ENCODE results near the gene SCFD2. TPM values are rescaled to one million over a fixed set of nuclear protein-coding genes. Genes with fewer than 3 reads are reported as not detected.

The SCFD2 gene
- total and polyA plus RNA-seq, 7 experiments from 2014 or later: 13.4 to 32.8 (median 20.8) TPM

GRCh38 chr4:52877694-52878093 lies 488.2 kb downstream of the SCFD2 start:
- H3K4me1 ChIP-seq (ENCODE audit: control insufficient read depth in 2 of 2, insufficient read depth in 2 of 2, low read length in 2 of 2): no peaks in the 10 kb centered on the region
- intact Hi-C loops (cut with micrococcal nuclease): no loop called here
- H3K36me3 ChIP-seq (ENCODE audit: control insufficient read depth in 2 of 3, insufficient read depth in 3 of 3, low read length in 3 of 3): peaks cover 0 to 4% (median 0%) of the 10 kb centered on the region in 3 experiments
- DNase-seq: no peak
- ChIA-PET POLR2A (no interaction called here), CTCF (no interaction called here)
- H3K4me1 Mint-ChIP-seq: peaks cover 4 to 32% (median 15%) of the 10 kb centered on the region in 7 donors
- ATAC-seq: no peak
- H3K27ac Mint-ChIP-seq: peak overlapping the region in 2 of 9 donors; percentile 6 to 28
- no peaks in the 10 kb centered on the region for H3K27me3 ChIP-seq (ENCODE audit: control insufficient read depth in 2 of 2, insufficient read depth in 2 of 2, low read length in 2 of 2)
- H3K9me3 Mint-ChIP-seq: peaks cover 0 to 3% (median 0%) of the 10 kb centered on the region in 11 donors
- H3K9me3 ChIP-seq (ENCODE audit: control insufficient read depth in 2 of 3, low read length in 3 of 3): no peaks in the 10 kb centered on the region
- no peak overlapping the region for H3K27ac ChIP-seq (ENCODE audit: low read depth, low read length)
- no peak overlapping the region for H3K4me3 ChIP-seq (ENCODE audit: low read length)
- no peak overlapping the region for H3K4me3 Mint-ChIP-seq
- no peaks in the 10 kb centered on the region for H3K27me3 Mint-ChIP-seq
- H3K36me3 Mint-ChIP-seq: peaks cover 1 to 53% (median 34%) of the 10 kb centered on the region in 5 donors

GRCh38 chr4:52877036-52877435 lies 488.8 kb downstream of the SCFD2 start:
- H3K36me3 Mint-ChIP-seq: peaks cover 1 to 53% (median 33%) of the 10 kb centered on the region in 5 donors
- POLR2A ChIA-PET: interaction anchor here (1.0 kb wide), 1 partner anchor 28 kb away, joined by 3 read pairs; no protein-coding TSS in a partner anchor
- no peak overlapping the region for H3K4me3 ChIP-seq (ENCODE audit: low read length)
- peaks cover 0 to 3% (median 0%) of the 10 kb centered on the region in 11 donors for H3K9me3 Mint-ChIP-seq
- no peaks in the 10 kb centered on the region for H3K27me3 ChIP-seq (ENCODE audit: control insufficient read depth in 2 of 2, insufficient read depth in 2 of 2, low read length in 2 of 2)
- DNase-seq (no peak), ATAC-seq (no peak)
- no peaks in the 10 kb centered on the region for H3K27me3 Mint-ChIP-seq
- peak overlapping the region in 2 of 10 donors; percentile 22 to 29 for H3K4me3 Mint-ChIP-seq
- peaks cover 4 to 32% (median 15%) of the 10 kb centered on the region in 7 donors for H3K4me1 Mint-ChIP-seq
- H3K27ac Mint-ChIP-seq: peak overlapping the region in 3 of 9 donors; percentile 19 to 52 (median 51)
- CTCF ChIA-PET: no interaction called here
- intact Hi-C loops (cut with micrococcal nuclease): no loop called here
- H3K9me3 ChIP-seq (ENCODE audit: control insufficient read depth in 2 of 3, low read length in 3 of 3): no peaks in the 10 kb centered on the region
- no peaks in the 10 kb centered on the region for H3K4me1 ChIP-seq (ENCODE audit: control insufficient read depth in 2 of 2, insufficient read depth in 2 of 2, low read length in 2 of 2)
- no peak overlapping the region for H3K27ac ChIP-seq (ENCODE audit: low read depth, low read length)
- peaks cover 0 to 4% (median 0%) of the 10 kb centered on the region in 3 experiments for H3K36me3 ChIP-seq (ENCODE audit: control insufficient read depth in 2 of 3, insufficient read depth in 3 of 3, low read length in 3 of 3)

GRCh38 chr4:52876069-52876468 lies 489.8 kb downstream of the SCFD2 start:
- DNase-seq (peak in 3 of 9 donors; percentile 10 to 30 (median 23)), ATAC-seq (no peak)
- H3K36me3 ChIP-seq (ENCODE audit: control insufficient read depth in 2 of 3, insufficient read depth in 3 of 3, low read length in 3 of 3): peaks cover 0 to 8% (median 0%) of the 10 kb centered on the region in 3 experiments
- Mint-ChIP-seq H3K36me3 (peaks cover 0 to 51% (median 29%) of the 10 kb centered on the region in 5 donors), H3K4me1 (peaks cover 4 to 29% (median 15%) of the 10 kb centered on the region in 7 donors), H3K4me3 (peak overlapping the region in 4 of 10 donors; percentile 3 to 57 (median 22)), H3K9me3 (peaks cover 0 to 3% (median 0%) of the 10 kb centered on the region in 11 donors), H3K27me3 (no peaks in the 10 kb centered on the region), H3K27ac (peak overlapping the region in 5 of 9 donors; percentile 12 to 72 (median 63))
- no peak overlapping the region for H3K4me3 ChIP-seq (ENCODE audit: low read length)
- intact Hi-C loops (cut with micrococcal nuclease): no loop called here
- H3K27ac ChIP-seq (ENCODE audit: low read depth, low read length): no peak overlapping the region
- H3K27me3 ChIP-seq (ENCODE audit: control insufficient read depth in 2 of 2, insufficient read depth in 2 of 2, low read length in 2 of 2): no peaks in the 10 kb centered on the region
- H3K9me3 ChIP-seq (ENCODE audit: control insufficient read depth in 2 of 3, low read length in 3 of 3): no peaks in the 10 kb centered on the region
- ChIA-PET CTCF (interaction anchor here (0.7 kb wide), 1 partner anchor 19 kb away, joined by 3 read pairs; no protein-coding TSS in a partner anchor), POLR2A (interaction anchor here (1.0 kb wide), 1 partner anchor 27 kb away, joined by 3 read pairs; no protein-coding TSS in a partner anchor)
- no peaks in the 10 kb centered on the region for H3K4me1 ChIP-seq (ENCODE audit: control insufficient read depth in 2 of 2, insufficient read depth in 2 of 2, low read length in 2 of 2)

- Mint-ChIP-seq H3K27me3 (no peaks in the 10 kb centered on the region), H3K27ac (no peak overlapping the region), H3K4me1 (peaks cover 4 to 28% (median 15%) of the 10 kb centered on the region in 7 donors), H3K36me3 (peaks cover 0 to 57% (median 35%) of the 10 kb centered on the region in 5 donors), H3K9me3 (peaks cover 0 to 3% (median 0%) of the 10 kb centered on the region in 11 donors), H3K4me3 (no peak overlapping the region)
- H3K4me3 ChIP-seq (ENCODE audit: low read length): no peak overlapping the region
- intact Hi-C loops (cut with micrococcal nuclease): no loop called here
- POLR2A ChIA-PET: no interaction called here
- no peaks in the 10 kb centered on the region for H3K9me3 ChIP-seq (ENCODE audit: control insufficient read depth in 2 of 3, low read length in 3 of 3)
- H3K27me3 ChIP-seq (ENCODE audit: control insufficient read depth in 2 of 2, insufficient read depth in 2 of 2, low read length in 2 of 2): no peaks in the 10 kb centered on the region
- peaks cover 0 to 8% (median 0%) of the 10 kb centered on the region in 3 experiments for H3K36me3 ChIP-seq (ENCODE audit: control insufficient read depth in 2 of 3, insufficient read depth in 3 of 3, low read length in 3 of 3)
- CTCF ChIA-PET: no interaction called here
- no peaks in the 10 kb centered on the region for H3K4me1 ChIP-seq (ENCODE audit: control insufficient read depth in 2 of 2, insufficient read depth in 2 of 2, low read length in 2 of 2)
- DNase-seq: no peak
- H3K27ac ChIP-seq (ENCODE audit: low read depth, low read length): no peak overlapping the region
- no peak for ATAC-seq
Measured at GRCh38 chr4:52874948-52875347, 490.9 kb downstream of the SCFD2 start.

GRCh38 chr4:52873861-52874343 lies 492.0 kb downstream of the SCFD2 start:
- peaks cover 0 to 8% (median 0%) of the 10 kb centered on the region in 3 experiments for H3K36me3 ChIP-seq (ENCODE audit: control insufficient read depth in 2 of 3, insufficient read depth in 3 of 3, low read length in 3 of 3)
- CTCF ChIA-PET: no interaction called here
- intact Hi-C loops (cut with micrococcal nuclease): no loop called here
- no peaks in the 10 kb centered on the region for H3K9me3 ChIP-seq (ENCODE audit: control insufficient read depth in 2 of 3, low read length in 3 of 3)
- H3K27me3 Mint-ChIP-seq: no peaks in the 10 kb centered on the region
- H3K4me3 ChIP-seq (ENCODE audit: low read length): no peak overlapping the region
- H3K27me3 ChIP-seq (ENCODE audit: control insufficient read depth in 2 of 2, insufficient read depth in 2 of 2, low read length in 2 of 2): no peaks in the 10 kb centered on the region
- ATAC-seq: no peak
- no peaks in the 10 kb centered on the region for H3K4me1 ChIP-seq (ENCODE audit: control insufficient read depth in 2 of 2, insufficient read depth in 2 of 2, low read length in 2 of 2)
- H3K27ac Mint-ChIP-seq: no peak overlapping the region
- H3K4me3 Mint-ChIP-seq: no peak overlapping the region
- H3K9me3 Mint-ChIP-seq: peaks cover 0 to 3% (median 0%) of the 10 kb centered on the region in 11 donors
- no peak overlapping the region for H3K27ac ChIP-seq (ENCODE audit: low read depth, low read length)
- POLR2A ChIA-PET: no interaction called here
- peaks cover 4 to 28% (median 15%) of the 10 kb centered on the region in 7 donors for H3K4me1 Mint-ChIP-seq
- peaks cover 0 to 57% (median 35%) of the 10 kb centered on the region in 5 donors for H3K36me3 Mint-ChIP-seq
- no peak for DNase-seq

- no peak overlapping the region for H3K27ac Mint-ChIP-seq
- POLR2A ChIA-PET: no interaction called here
- CTCF ChIA-PET: no interaction called here
Measured at GRCh38 chr4:52873191-52873590, 492.7 kb downstream of the SCFD2 start.

GRCh38 chr4:52870225-52870624 lies 495.6 kb downstream of the SCFD2 start:
- ATAC-seq (no peak), DNase-seq (no peak)
- H3K27me3 ChIP-seq (ENCODE audit: control insufficient read depth in 2 of 2, insufficient read depth in 2 of 2, low read length in 2 of 2): no peaks in the 10 kb centered on the region
- POLR2A ChIA-PET: no interaction called here
- H3K36me3 Mint-ChIP-seq: peaks cover 0 to 38% (median 35%) of the 10 kb centered on the region in 5 donors
- H3K4me1 ChIP-seq (ENCODE audit: control insufficient read depth in 2 of 2, insufficient read depth in 2 of 2, low read length in 2 of 2): no peaks in the 10 kb centered on the region
- no peaks in the 10 kb centered on the region for H3K9me3 ChIP-seq (ENCODE audit: control insufficient read depth in 2 of 3, low read length in 3 of 3)
- no peak overlapping the region for H3K27ac Mint-ChIP-seq
- no peak overlapping the region for H3K4me3 ChIP-seq (ENCODE audit: low read length)
- H3K4me3 Mint-ChIP-seq: no peak overlapping the region
- intact Hi-C loops (cut with micrococcal nuclease): no loop called here
- H3K27ac ChIP-seq (ENCODE audit: low read depth, low read length): no peak overlapping the region
- H3K36me3 ChIP-seq (ENCODE audit: control insufficient read depth in 2 of 3, insufficient read depth in 3 of 3, low read length in 3 of 3): peaks cover 0 to 8% (median 0%) of the 10 kb centered on the region in 3 experiments
- H3K4me1 Mint-ChIP-seq: peaks cover 0 to 6% (median under 1%) of the 10 kb centered on the region in 7 donors
- CTCF ChIA-PET: no interaction called here
- no peaks in the 10 kb centered on the region for H3K9me3 Mint-ChIP-seq
- peaks cover 0 to 3% (median 0%) of the 10 kb centered on the region in 5 donors for H3K27me3 Mint-ChIP-seq

More at GRCh38 chr4:52873191-52873590, 492.7 kb downstream of the SCFD2 start:
- Mint-ChIP-seq H3K4me1 (peaks cover 4 to 27% (median 15%) of the 10 kb centered on the region in 7 donors), H3K27me3 (no peaks in the 10 kb centered on the region), H3K36me3 (peaks cover 0 to 55% (median 35%) of the 10 kb centered on the region in 5 donors), H3K4me3 (no peak overlapping the region), H3K9me3 (peaks cover 0 to 3% (median 0%) of the 10 kb centered on the region in 11 donors)
- Histone ChIP-seq H3K27ac (ENCODE audit: low read depth, low read length) (no peak overlapping the region), H3K4me3 (ENCODE audit: low read length) (no peak overlapping the region), H3K27me3 (ENCODE audit: control insufficient read depth in 2 of 2, insufficient read depth in 2 of 2, low read length in 2 of 2) (no peaks in the 10 kb centered on the region), H3K9me3 (ENCODE audit: control insufficient read depth in 2 of 3, low read length in 3 of 3) (no peaks in the 10 kb centered on the region), H3K4me1 (ENCODE audit: control insufficient read depth in 2 of 2, insufficient read depth in 2 of 2, low read length in 2 of 2) (no peaks in the 10 kb centered on the region), H3K36me3 (ENCODE audit: control insufficient read depth in 2 of 3, insufficient read depth in 3 of 3, low read length in 3 of 3) (peaks cover 0 to 8% (median 0%) of the 10 kb centered on the region in 3 experiments)
- intact Hi-C loops (cut with micrococcal nuclease): no loop called here
- ATAC-seq (no peak), DNase-seq (no peak)

All from naive thymus-derived CD4-positive, alpha-beta T cell (primary cell).